ENCODE results near the gene OTULINL.

Gene OTULINL

DNA sequence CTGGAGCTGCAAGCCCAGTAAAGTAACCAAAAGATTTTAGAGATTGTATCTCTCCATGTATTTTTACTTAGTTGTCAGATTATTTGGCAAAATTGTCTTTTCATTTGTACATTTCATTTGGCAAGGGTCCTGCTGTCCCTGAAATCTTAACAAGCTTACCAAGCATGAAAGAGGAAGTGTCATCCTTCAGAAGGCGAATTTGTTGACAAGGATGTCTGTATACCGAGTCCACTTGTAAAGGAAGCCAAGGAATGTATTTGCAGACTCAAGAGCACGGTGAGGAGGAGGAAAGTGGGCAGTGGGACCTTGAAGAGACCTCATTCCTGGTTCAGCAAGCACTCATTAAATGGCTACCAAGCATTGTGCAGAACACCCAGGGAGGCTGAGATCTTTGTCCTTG is 7.5 kb upstream of the OTULINL start:
- TF ChIP-seq, protein P1, sequence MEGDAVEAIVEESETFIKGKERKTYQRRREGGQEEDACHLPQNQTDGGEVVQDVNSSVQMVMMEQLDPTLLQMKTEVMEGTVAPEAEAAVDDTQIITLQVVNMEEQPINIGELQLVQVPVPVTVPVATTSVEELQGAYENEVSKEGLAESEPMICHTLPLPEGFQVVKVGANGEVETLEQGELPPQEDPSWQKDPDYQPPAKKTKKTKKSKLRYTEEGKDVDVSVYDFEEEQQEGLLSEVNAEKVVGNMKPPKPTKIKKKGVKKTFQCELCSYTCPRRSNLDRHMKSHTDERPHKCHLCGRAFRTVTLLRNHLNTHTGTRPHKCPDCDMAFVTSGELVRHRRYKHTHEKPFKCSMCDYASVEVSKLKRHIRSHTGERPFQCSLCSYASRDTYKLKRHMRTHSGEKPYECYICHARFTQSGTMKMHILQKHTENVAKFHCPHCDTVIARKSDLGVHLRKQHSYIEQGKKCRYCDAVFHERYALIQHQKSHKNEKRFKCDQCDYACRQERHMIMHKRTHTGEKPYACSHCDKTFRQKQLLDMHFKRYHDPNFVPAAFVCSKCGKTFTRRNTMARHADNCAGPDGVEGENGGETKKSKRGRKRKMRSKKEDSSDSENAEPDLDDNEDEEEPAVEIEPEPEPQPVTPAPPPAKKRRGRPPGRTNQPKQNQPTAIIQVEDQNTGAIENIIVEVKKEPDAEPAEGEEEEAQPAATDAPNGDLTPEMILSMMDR (IDR thresholded peaks at IDR 0.05; ENCODE audit: insufficient read depth, low read length, missing control alignments) = no peak
- CTCF ChIA-PET = no interaction called here
- POLR2A ChIA-PET = no interaction called here
- H3K4me3 ChIP-seq (ENCODE audit: low read depth, low read length) = no peak overlapping the region
- DNase-seq (ENCODE audit: low read depth, low spot score) = no peak

DNA sequence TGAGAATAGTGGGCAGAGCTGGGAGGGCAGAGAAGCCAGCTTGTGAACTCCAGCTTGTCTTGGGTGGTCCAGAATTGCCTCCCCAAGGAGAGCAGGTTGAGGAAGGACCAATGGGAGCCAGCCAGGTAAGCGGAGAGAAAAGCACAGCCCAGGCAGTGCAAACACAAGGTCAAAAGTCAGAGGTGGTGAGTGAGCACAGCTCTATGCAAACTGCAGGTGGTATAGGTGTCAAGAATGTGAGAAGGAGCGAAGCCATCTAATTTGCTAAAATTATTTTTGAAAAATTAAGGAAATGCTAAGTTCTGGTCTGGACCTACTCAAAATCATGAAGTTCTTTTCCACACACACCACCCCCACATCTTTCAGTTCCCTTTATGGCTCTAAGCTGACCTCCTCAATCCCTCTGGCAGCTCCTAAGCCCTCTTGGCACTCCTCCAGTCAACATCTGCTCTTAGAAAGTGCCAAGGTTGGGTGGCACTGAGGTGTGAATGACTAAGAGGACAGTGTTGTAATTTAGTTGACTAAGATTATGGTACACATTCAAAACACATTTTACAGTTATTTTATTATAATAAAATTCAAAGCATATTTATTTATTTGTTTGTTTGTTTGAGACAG is 6.6 kb upstream of the OTULINL start:
- no peak overlapping the region for H3K4me3 ChIP-seq (ENCODE audit: low read depth, low read length)
- DNase-seq (ENCODE audit: low read depth, low spot score) = no peak
- TF ChIP-seq, protein P1 (IDR thresholded peaks at IDR 0.05; ENCODE audit: insufficient read depth, low read length, missing control alignments) = no peak
- ChIA-PET CTCF (no interaction called here), POLR2A (no interaction called here)

DNA sequence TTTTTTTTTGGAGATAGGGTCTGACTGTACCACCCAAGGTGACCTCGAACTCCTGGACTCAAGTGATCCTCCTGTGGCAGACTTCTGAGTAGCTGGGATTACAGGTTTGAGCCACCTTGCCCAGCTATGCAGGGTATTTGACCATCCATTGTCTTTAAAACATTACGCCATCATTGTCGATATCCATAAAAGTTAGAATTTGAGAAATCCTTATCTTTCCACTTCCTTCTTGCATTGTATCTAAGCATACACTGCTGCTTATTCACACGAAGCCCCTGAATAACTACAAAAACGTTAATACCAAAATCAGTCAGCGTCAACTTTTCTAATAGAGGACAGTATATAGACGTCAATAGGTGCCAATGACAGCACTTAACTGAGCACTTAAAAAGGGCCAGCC is 5.4 kb upstream of the OTULINL start:
- no peak overlapping the region for H3K4me3 ChIP-seq (ENCODE audit: low read depth, low read length)
- TF ChIP-seq, protein P1 (IDR thresholded peaks at IDR 0.05; ENCODE audit: insufficient read depth, low read length, missing control alignments) = no peak
- POLR2A ChIA-PET = no interaction called here
- DNase-seq (ENCODE audit: low read depth, low spot score) = no peak
- CTCF ChIA-PET = no interaction called here

DNA sequence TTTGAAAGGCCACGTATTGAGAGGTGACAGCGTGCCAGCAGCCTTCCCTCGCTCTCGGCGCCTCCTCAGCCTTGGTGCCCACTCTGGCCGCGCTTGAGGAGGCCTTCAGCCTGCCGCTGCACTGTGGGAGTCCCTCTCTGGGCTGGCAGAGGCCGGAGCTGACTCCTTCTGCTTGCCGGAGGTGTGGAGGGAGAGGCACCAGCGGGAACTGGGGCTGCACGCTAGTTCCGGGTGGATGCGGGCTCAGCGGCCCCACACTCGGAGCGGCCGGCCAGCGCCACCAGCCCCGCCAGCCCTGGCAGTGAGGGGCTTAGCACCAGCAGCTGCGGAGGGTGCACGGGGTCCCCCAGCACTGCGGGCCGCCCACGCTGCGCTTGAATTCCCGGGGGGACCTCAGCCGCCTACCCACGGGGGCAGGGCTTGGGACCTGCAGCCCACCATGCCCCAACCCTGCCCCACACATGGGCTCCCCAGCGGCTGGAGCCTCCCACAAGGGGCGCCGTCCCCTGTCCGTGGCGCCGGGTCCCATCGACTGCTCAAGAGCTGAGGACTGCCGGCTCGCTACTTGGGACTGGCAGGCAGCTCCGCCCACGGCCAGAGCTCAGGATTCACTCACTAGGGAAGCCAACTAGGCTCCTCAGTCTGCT is 4.4 kb upstream of the OTULINL start:
- ChIA-PET POLR2A (no interaction called here), CTCF (no interaction called here)
- H3K4me3 ChIP-seq (ENCODE audit: low read depth, low read length) = no peak overlapping the region
- no peak for DNase-seq (ENCODE audit: low read depth, low spot score)
- TF ChIP-seq, protein P1 (IDR thresholded peaks at IDR 0.05; ENCODE audit: insufficient read depth, low read length, missing control alignments) = no peak

DNA sequence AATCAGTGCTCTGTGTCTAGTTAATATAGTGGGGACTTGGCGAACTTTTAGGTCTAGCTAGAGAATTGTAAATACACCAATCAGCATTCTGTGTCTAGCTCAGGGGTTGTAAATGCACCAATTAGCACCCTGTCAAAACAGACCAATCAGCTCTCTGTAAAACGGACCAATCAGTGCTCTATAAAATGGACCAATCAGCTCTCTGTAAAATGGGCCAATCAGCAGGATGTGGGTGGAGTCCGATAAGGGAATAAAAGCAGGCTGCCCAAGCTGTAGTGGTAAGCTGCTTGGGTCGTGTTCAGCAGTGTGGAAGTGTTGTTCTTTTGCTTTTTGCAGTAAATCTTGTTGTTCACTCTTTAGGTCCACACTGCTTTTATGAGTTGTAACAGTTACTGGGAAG is 3.6 kb upstream of the OTULINL start:
- no peak for DNase-seq (ENCODE audit: low read depth, low spot score)
- CTCF ChIA-PET = interaction anchor here (0.6 kb wide), 1 partner anchor 14 kb away, joined by 4 read pairs; no protein-coding TSS in a partner anchor
- TF ChIP-seq, protein P1 (IDR thresholded peaks at IDR 0.05; ENCODE audit: insufficient read depth, low read length, missing control alignments) = no peak
- POLR2A ChIA-PET = no interaction called here
- no peak overlapping the region for H3K4me3 ChIP-seq (ENCODE audit: low read depth, low read length)

DNA sequence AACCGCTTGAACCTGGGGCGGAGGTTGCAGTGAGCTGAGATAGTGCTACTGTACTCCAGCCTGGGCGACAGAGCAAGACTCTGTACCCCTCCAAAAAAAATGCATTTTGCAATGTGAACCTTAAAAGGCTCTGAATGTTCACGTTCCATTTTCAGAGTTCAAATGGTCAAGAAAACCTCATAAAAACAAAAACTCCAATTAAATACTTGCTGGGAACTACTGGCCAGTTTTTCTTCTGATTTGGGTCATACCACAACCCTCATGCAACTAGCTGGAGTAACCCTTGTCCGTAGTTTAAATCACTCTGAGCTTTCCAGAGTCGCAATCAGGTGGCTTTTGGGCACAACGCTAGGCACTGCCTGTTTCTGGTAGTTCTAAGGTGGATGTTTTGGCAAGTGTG is 2.3 kb upstream of the OTULINL start:
- no peak for DNase-seq (ENCODE audit: low read depth, low spot score)
- TF ChIP-seq, protein P1 (IDR thresholded peaks at IDR 0.05; ENCODE audit: insufficient read depth, low read length, missing control alignments) = no peak
- H3K4me3 ChIP-seq (ENCODE audit: low read depth, low read length) = no peak overlapping the region
- CTCF ChIA-PET = no interaction called here
- POLR2A ChIA-PET = no interaction called here
